ENCODE measurements around the gene ZBTB32.
A peak's percentile ranks its signal among the peaks of the same experiment; 100 is the strongest.
"Not testable (repeated sequence)": the region's sequence is repeated elsewhere in the genome, so short reads cannot be mapped to it uniquely, and the experiment has no call there.

ZBTB32 gene, protein sequence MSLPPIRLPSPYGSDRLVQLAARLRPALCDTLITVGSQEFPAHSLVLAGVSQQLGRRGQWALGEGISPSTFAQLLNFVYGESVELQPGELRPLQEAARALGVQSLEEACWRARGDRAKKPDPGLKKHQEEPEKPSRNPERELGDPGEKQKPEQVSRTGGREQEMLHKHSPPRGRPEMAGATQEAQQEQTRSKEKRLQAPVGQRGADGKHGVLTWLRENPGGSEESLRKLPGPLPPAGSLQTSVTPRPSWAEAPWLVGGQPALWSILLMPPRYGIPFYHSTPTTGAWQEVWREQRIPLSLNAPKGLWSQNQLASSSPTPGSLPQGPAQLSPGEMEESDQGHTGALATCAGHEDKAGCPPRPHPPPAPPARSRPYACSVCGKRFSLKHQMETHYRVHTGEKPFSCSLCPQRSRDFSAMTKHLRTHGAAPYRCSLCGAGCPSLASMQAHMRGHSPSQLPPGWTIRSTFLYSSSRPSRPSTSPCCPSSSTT

DNA sequence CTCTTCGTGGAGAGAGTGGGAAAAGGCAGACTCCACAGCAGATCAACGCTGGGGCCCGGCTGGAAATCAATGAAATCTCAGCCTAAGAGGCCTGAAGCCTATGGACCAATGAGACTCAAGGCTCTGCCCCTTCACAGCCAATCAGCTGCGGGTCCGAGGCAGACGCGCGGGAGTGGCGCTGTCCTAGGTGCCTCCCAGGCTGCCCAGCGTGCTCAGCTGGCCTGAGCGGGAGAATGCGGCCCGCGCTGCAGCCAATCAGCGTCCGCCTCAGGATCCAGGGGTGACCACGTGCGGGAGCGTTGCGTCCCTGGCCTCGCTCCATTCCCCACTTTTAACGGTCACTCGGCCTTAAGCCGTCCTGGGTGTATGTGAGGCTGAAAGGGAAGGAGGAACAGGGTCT, at the start of gene ZBTB32:
Gene ZBTB32, plus strand, starts transcription at position 341 of the 400 bp plus-strand sequence. CDS start 10,069 bp downstream, outside the sequence.
- no peak for DNase-seq (ENCODE audit: low spot score)

DNA sequence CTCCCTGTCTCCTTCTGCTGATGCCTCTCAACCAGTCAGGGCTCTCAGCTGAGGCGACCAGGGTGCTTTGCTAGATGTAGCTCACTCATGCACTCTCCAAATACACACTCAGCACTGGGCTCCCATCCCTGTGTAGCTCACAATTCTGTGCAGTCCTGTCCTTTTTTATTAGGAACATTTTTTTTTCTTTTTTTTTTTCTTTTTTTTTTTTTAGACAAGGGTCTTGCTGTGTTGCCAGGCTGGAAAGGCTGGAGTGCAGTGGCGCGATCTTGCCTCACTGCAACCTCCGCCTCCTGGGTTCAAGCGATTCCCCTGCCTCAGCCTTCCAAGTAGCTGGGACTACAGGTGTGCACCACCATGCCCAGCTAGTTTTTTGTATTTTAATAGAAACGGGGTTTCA, 49.5 kb upstream of the ZBTB32 start:
- DNase-seq (ENCODE audit: low spot score), result not testable (repeated sequence)

DNA sequence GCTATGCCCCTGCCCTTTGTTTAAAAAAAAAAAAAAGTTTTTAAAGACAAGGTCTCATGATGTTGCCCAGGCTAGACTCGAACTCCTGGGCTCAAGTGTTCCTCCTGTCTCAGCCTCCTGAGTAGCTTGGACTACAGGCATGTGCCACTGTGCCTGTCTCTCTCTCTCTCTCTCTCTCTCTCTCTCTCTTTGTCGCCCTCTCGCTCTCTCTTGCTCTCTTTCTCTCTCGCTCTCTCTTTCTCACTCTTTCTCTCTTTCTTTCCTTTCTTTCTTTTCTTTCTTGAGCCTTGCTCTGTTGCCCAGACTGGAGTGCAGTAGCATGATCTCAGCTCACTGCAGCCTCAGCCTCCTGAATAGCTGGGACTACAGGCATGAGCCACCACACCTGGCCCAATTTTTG, 48.8 kb upstream of the ZBTB32 start:
- no peak for DNase-seq (ENCODE audit: low spot score)

DNA sequence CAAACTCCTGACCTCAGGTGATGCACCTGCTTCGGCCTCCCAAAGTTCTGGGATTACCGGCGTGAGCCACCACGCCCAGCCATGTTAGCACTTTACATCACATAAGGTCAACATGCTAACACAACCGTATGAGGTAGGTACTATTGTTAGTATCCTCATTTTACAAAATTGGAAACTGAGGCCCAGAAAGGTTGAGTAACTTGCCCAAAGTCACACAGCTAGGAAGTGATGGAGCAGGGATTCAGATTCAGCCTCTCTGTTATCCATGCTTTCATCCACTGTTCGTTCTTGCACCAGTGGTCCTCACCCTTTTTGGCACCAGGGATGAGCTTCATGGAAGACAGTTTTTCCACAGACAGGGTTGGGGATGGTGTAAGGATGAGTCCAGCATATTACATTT, 47.7 kb upstream of the ZBTB32 start:
- no peak for DNase-seq (ENCODE audit: low spot score)

GRCh38 chr19:35657904-35658700, 46.3 kb upstream of the ZBTB32 start:
- no peak for DNase-seq (ENCODE audit: low spot score)

DNA sequence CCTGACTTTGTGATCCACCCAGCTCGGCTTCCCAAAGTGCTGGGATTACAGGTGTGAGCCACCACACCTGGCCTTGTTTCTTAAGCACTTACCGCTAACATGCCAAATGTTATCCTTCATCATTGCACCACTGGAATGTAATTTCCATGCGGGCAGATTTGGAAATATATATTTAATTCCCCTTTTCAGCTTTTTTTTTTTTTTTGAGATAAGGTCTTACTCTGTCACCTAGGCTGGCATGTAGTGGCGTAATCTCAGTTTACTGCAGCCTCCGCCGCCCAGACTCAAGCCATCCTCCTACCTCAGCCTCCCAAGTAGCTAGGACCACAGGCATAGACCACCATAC, 42.4 kb upstream of the ZBTB32 start:
- no peak for DNase-seq (ENCODE audit: low spot score)

- DNase-seq (ENCODE audit: low spot score), result no peak
These were observed 40.4 kb upstream of the ZBTB32 start for GRCh38 chr19:35663981-35664380.

GRCh38 chr19:35665157-35665556, 39.2 kb upstream of the ZBTB32 start:
- DNase-seq (ENCODE audit: low spot score), result no peak

- no peak for DNase-seq (ENCODE audit: low spot score)
These were observed 38.8 kb upstream of the ZBTB32 start for GRCh38 chr19:35665604-35666003.

DNA sequence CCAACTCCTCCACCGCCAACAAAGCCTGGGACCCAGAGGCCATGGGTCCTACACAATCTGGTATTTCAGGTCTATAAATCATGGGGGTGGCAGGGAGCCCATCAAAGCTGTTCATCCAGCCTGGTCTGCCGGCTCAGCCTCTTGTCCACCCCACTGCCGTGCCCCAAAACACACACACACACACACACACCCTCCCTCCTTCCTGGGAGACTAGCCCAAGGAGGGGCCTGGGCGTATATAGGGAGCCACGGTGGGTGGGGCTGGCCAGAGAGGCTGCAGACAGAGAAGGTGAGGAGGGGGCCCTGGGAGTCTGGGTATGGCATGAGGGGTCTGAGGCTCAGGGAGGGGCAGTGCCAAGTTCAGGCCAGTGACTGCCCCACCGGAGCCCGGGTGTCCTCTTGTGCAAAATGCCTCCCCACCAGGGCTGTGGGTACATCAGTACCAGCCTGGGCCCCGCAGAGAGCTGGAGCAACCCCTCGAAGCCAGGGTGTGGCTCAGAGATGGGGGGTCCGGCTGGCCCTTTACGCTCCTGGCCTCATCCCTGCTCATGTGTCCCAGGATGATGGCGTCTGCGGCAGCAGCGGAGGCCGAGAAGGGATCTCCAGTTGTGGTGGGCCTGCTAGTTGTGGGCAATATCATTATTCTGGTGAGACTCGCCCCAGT, 38.0 kb upstream of the ZBTB32 start, which contains the start of gene UPK1A:
Gene UPK1A, plus strand, starts transcription at position 267 of the 663 bp plus-strand sequence. Its CDS starts 296 bp downstream, at position 563.
- no peak for DNase-seq (ENCODE audit: low spot score)

GRCh38 chr19:35669566-35669965, 34.8 kb upstream of the ZBTB32 start:
- no peak for DNase-seq (ENCODE audit: low spot score)

DNA sequence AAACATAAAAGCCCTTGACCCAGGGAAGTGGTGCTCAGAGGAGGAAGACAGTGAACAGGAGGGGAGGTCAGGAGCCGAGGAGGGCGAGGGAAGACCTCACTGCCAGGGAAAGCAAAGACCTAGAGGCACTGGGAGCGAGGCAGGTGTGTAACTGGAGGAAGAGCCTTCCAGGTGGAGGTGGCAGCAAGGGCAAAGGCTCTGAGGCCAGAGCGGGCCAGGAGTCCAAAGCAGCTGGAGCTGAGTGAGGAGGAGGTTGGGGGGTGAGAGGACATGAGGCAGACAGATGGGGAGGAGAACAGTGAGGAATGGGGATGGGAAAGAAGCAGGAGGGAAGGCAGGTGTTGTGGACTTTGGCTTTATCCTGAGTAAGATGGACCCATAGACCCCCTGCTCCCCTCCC, 34.4 kb upstream of the ZBTB32 start:
- no peak for DNase-seq (ENCODE audit: low spot score)

DNA sequence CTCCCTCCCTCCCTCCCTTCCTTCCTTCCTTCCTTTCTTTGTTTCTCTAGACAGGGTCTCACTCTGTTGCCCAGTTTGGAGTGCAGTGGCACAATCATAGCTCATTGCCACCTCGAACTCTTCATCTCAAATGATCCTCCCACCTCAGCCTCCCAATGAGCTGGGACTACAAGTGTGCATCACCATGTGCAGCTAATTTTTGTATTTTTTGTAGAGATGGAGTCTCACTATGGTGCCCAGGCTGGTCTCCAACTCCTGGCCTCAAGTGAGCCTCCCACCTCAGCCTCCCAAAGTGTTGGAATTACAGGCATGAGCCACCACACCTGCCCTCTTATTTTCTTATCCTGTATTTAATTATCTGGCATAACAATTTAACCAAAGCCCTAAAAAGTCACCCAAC, 33.7 kb upstream of the ZBTB32 start:
- DNase-seq (ENCODE audit: low spot score), result no peak

DNA sequence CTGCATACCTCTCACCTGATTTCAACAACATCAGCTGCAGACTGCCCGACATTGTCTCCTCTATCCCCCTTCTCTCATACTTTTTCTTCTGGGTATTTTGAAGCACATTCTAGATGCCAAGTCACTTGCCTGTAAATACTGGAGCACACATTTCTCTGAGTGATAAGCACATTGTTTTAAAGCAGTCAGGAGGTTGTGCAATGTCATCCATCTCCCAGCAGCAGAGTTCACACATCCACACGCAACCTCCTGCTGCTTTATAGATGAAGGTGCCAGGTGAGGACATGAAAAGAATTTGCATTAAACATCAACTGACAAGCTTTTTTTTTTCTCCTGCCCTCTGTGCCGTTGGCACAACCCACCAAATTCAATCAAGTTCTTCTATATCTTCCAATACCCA, 32.5 kb upstream of the ZBTB32 start:
- DNase-seq (ENCODE audit: low spot score), result no peak

DNA sequence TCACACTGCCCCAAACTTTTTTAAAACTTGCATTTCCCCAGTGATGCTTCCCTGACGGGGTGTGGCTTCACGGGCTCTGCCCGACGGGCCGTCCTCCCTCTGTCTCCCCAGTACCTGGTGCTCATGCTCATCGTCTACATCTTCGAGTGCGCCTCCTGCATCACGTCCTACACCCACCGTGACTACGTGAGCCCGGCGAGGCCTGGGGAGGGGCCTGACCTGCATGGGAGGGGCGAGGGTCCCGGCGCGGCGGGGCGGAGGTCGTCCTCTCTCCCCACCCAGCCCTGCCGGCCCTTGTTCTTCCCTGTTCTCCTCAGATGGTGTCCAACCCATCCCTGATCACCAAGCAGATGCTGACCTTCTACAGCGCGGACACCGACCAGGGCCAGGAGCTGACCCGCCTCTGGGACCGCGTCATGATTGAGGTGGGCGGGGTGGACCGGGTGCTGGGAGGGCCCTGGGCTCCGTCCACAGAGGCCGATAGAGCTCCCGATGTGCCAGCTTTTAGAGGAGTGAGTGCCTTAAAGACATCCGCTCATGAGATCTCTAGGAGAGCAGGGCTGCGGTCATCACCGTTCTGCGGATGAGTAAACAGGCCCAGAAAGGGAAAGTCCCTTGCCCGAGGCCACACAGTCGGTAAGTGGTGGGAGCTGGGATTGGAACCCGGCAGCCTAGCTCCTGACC, 31.1 kb upstream of the ZBTB32 start:
- DNase-seq (ENCODE audit: low spot score), result peak; percentile 42

- DNase-seq (ENCODE audit: low spot score), result no peak
These were observed 28.7 kb upstream of the ZBTB32 start for GRCh38 chr19:35675589-35676140.

DNA sequence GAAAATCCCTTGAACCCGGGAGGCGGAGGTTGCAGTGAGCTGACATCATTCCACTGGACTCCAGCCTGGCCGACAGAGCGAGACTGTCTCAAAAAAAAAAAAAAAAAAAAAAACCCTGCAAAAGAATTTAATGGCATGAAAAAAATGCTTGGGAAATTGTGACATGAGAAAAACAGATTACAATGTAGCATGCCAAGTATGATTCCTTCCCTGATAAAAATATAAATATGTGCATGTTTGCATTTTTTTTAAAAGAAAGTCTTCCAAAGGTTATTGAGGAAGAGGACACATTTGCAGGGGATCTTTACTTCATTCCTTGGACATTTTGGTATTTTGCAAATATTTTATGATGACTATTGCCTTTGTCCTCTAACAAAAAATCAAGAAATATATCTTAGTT, 14.5 kb upstream of the ZBTB32 start:
- DNase-seq (ENCODE audit: low spot score), result no peak

GRCh38 chr19:35691106-35691505, 13.3 kb upstream of the ZBTB32 start:
- DNase-seq (ENCODE audit: low spot score), result not testable (repeated sequence)

GRCh38 chr19:35692010-35692409, 12.3 kb upstream of the ZBTB32 start:
- DNase-seq (ENCODE audit: low spot score), result no peak

DNA sequence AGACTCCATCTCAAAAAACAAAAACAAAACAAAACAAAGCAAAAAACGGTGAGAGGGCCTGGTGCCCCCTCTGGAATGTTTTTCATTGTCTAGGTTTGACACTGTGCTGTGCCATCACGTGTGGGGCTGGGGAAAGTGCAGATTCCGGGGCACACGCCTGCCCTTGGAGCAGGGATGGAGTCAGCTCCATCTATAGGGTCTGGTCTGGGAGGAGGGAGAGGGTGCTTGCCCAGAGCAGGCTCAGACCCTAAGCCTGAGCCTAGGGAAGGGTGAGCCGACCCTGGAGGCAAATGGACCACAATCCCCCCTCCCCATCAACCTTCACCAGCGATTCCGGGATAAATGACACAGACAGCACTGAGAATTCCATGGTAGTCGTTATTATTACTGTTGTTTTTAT, 10.9 kb upstream of the ZBTB32 start:
- DNase-seq (ENCODE audit: low spot score), result no peak

DNA sequence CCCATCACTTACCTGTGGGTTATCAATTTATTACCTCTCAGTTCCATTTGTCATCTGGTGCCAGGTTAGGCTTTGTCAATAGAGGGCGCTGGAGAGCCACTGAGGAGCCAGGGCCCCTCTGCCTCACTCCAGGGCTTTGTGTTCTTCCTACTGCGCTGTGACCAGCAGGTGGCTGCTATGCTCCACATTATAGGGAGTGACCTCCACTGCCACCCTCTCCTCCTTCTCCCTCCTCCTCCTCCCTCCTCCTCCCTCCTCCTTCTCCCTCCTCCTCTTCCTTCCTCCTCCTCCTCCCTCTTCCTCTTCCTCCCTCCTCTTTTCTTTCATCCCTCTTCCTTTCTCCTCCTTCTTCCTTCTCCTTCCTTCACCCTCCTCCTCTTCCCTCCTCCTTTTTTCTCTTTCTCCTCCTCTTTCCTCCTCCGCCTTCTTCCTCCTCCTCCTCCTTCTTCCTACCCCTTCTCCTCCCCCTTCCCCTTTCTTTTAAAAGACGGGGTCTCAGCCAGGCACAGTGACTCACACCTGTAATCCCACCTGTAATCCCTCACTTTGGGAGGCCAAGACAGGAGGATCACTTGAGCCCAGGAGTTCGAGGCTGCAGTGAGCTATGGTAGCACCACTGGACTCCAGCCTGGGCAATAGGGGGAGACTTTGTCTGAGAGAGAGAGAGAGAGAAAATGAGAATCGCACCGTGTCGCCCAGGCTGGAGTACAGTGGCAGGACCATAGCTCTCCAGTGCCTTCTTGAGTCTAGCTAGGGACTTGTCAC, 10.3 kb upstream of the ZBTB32 start:
- peak; percentile 94 for DNase-seq (ENCODE audit: low spot score)
